H1 (cell line): ENCODE measurements around the gene EEF1A2. TPM values are rescaled to one million over a fixed set of nuclear protein-coding genes. Genes with fewer than 3 reads are reported as not detected.

Experiments used
- BACH1 ChIP-seq: IDR thresholded peaks from 2 replicates; pipeline ENCODE4 v1.6.1; 2012; ENCODE audit warnings: low read length, improper control_type of control experiment
- BCL11A ChIP-seq, 2 experiments: IDR thresholded peaks; one replicate each; pipeline ENCODE4 v1.6.1; 2011; ENCODE audit warnings: low read depth in 2 of 2, low read length in 2 of 2, mild to moderate bottlenecking in 2 of 2
- CBX8 ChIP-seq: fragments of 300-800, 300-1000 bp; sonication (generic); IDR thresholded peaks from 2 replicates; pipeline ENCODE4 v1.7.1; 2016; ENCODE audit warnings: low read depth, low read length, borderline replicate concordance
- CREB1 ChIP-seq: IDR thresholded peaks from 2 replicates; pipeline ENCODE4 v1.6.1; 2012; ENCODE audit warnings: inconsistent platforms
- CTBP2 ChIP-seq: IDR thresholded peaks from 2 replicates; pipeline ENCODE4 v1.7.0; 2011; ENCODE audit warnings: borderline replicate concordance, mild to moderate bottlenecking, moderate library complexity, mixed read lengths, low read length; ENCODE audit not compliant: insufficient read depth, insufficient read length
- GABPA ChIP-seq: IDR thresholded peaks from 2 replicates; pipeline ENCODE4 v1.6.1; 2011; ENCODE audit warnings: mild to moderate bottlenecking, low read length, moderate library complexity, borderline replicate concordance; ENCODE audit not compliant: insufficient read depth
- GTF2F1 ChIP-seq: IDR thresholded peaks from 2 replicates; pipeline ENCODE4 v1.6.1; 2012; ENCODE audit warnings: low read depth, low read length, improper control_type of control experiment, borderline replicate concordance
- HDAC2 ChIP-seq, 2 experiments: fragments of 300-600 bp in 1 of 2; sonication (generic) in 1 of 2; IDR thresholded peaks; 2 replicates each; pipeline ENCODE4 v1.6.1; 2011 to 2012; ENCODE audit warnings: low read depth in 2 of 2, low read length in 2 of 2, mild to moderate bottlenecking in 2 of 2, moderate library complexity in 2 of 2, borderline replicate concordance in 1 of 2, inconsistent platforms in 1 of 2
- JUND ChIP-seq: IDR thresholded peaks from 2 replicates; pipeline ENCODE4 v1.6.1; 2011; ENCODE audit warnings: mild to moderate bottlenecking, improper control_type of control experiment, low read length
- KDM1A ChIP-seq: fragments of 200-600, 300-600 bp; sonication (generic); IDR thresholded peaks from 2 replicates; pipeline ENCODE4 v1.7.1; 2016; ENCODE audit warnings: mild to moderate bottlenecking, low read length, borderline replicate concordance
- RAD21 ChIP-seq, 2 experiments: IDR thresholded peaks in 1 of 2; conservative IDR thresholded peaks in 1 of 2; 2 replicates each; pipeline ENCODE4 v1.6.1; 2011; ENCODE audit warnings: low read depth in 2 of 2, low read length in 2 of 2, improper control_type of control experiment in 1 of 2, inconsistent platforms in 1 of 2, mild to moderate bottlenecking in 1 of 2, moderate library complexity in 1 of 2
- SIRT6 ChIP-seq: IDR thresholded peaks from one replicate; pipeline ENCODE4 v1.7.1; 2012; ENCODE audit warnings: low read length, inconsistent platforms
- TCF12 ChIP-seq: IDR thresholded peaks from 2 replicates; pipeline ENCODE4 v1.6.1; 2011; ENCODE audit warnings: low read depth, mild to moderate bottlenecking, low read length
- TEAD4 ChIP-seq: IDR thresholded peaks from 2 replicates; pipeline ENCODE4 v1.6.1; 2012; ENCODE audit warnings: low read depth, low read length, inconsistent platforms, mixed read lengths
- polyA plus RNA-seq, 7 experiments: library from polyadenylated mRNA; depleted of rRNA in 3 of 7; stranded (reverse) in 5 of 7; unstranded in 2 of 7; fragments of >200 nt in 5 of 7; fragments of 200-250 nt in 2 of 7; gene quantifications; 1 replicate in 5 of 7; 2 replicates in 1 of 7; 4 replicates in 1 of 7; pipeline versions ENCODE4 v1.2.1 to v1.2.3, GENCODE V29; 2011 to 2013; ENCODE audit warnings: missing spikeins in 2 of 7, mixed read lengths in 2 of 7
- total RNA-seq: library from RNA; stranded (reverse); fragmentation: NEBNext Ultra II Directional; extraction: Animal tissue kit (Norgen Biotek cat#: 25700); gene quantifications from 2 replicates; pipeline ENCODE4 v1.2.1, GENCODE V29; 2021

Gene EEF1A2
- total and polyA plus RNA-seq, 2 of the 8 experiments (the other 6 are each of a cell fraction or from before 2014, with no cell fraction given) = 7.4 to 25.8 TPM

GRCh38 chr20:63475209-63475608 lies 23.7 kb downstream of the EEF1A2 start (continued):
- TF ChIP-seq CBX8 = no peak
- TF ChIP-seq GABPA = peak; percentile 67; the same call in 1 of the 2 replicates
- peak; percentile 84 for TF ChIP-seq TEAD4
- TF ChIP-seq TCF12 = no peak
- 0 out of 2 replicates have a peak, but pooled peaks have one; percentile 27 for TF ChIP-seq BACH1
- no peak for TF ChIP-seq KDM1A
- TF ChIP-seq SIRT6 = no peak
- no peak for TF ChIP-seq CREB1
- no peak for TF ChIP-seq BCL11A (IDR thresholded peaks at IDR 0.05; ENCODE audit: low read depth in 2 of 2, low read length in 2 of 2)
- 0 out of 2 replicates have a peak, but pooled peaks have one; percentile 20 for TF ChIP-seq JUND
- TF ChIP-seq CTBP2 = no peak
- 0 out of 4 replicates have a peak, but pooled peaks of 1 of the 2 experiments have one; percentile 5 for TF ChIP-seq RAD21 (IDR thresholded peaks at IDR 0.05 in 1 of 2, conservative IDR thresholded peaks at IDR 0.05 in 1 of 2; ENCODE audit: low read depth in 2 of 2, low read length in 2 of 2)
- TF ChIP-seq GTF2F1 = no peak
- no peak for TF ChIP-seq HDAC2 (IDR thresholded peaks at IDR 0.05; ENCODE audit: borderline replicate concordance in 1 of 2, low read depth in 2 of 2, low read length in 2 of 2)
